Ascending aorta (tissue), 2 donors: ENCODE data around the gene LRP1B. TPM values are rescaled to one million over a fixed set of nuclear protein-coding genes. Genes with fewer than 3 reads are reported as not detected.

ENCODE experiments used
- DNase-seq, 2 donors: peaks; one replicate each; pipeline ENCODE4 v3.0.0-alpha.2; 2019; ENCODE audit warnings: low spot score in 2 of 2
- H3K27ac ChIP-seq, 2 donors: fragments of 200-600 bp; sonication (generic); one replicate each; pipeline ENCODE4 v1.5.1; 2016 to 2017; ENCODE audit warnings: mild to moderate bottlenecking in 1 of 2
- H3K27me3 ChIP-seq: fragments of 200-600 bp; sonication (generic); one replicate; pipeline ENCODE4 v1.5.1; 2017
- H3K36me3 ChIP-seq, 2 donors: fragments of 200-600 bp; sonication (generic); one replicate each; pipeline ENCODE4 v1.5.1; 2016
- H3K4me1 ChIP-seq, 2 donors: fragments of 200-600 bp; sonication (generic); one replicate each; pipeline ENCODE4 v1.5.1; 2016 to 2017; ENCODE audit warnings: mild to moderate bottlenecking in 1 of 2
- H3K4me3 ChIP-seq, 2 donors: fragments of 200-600 bp; sonication (generic); one replicate each; pipeline ENCODE4 v1.5.1; 2016 to 2017; ENCODE audit warnings: mild to moderate bottlenecking in 1 of 2
- H3K9me3 ChIP-seq, 2 donors: fragments of 200-600 bp; sonication (generic); one replicate each; pipeline ENCODE4 v1.5.1; 2016
- CTCF ChIP-seq, 3 experiments: fragments of 200-600 bp in 2 of 3; fragments of 450-650 bp in 1 of 3; sonication (generic) in 2 of 3; IDR thresholded peaks; one replicate each; pipeline ENCODE4 v1.5.1; 2016 to 2019; ENCODE audit warnings: antibody characterized with exemption in 3 of 3, mild to moderate bottlenecking in 1 of 3, moderate library complexity in 1 of 3
- intact Hi-C: fragments of 100-400 bp; cut with DNase I; formaldehyde crosslinking; loops from one replicate; pipeline ENCODE4 v1.15.1; 2023
- total RNA-seq: library from RNA; depleted of rRNA; stranded (reverse); fragments of >200 nt; gene quantifications from one replicate; pipeline ENCODE4 v1.1.0, GENCODE V29; 2016

LRP1B gene
- total RNA-seq, 1 donor from 2014 or later, result not detected

GRCh38 chr2:142112757-142113221, 18.0 kb downstream of the LRP1B start:
- Histone ChIP-seq H3K27me3 (no peaks in the 10 kb centered on the region), H3K4me1 (no peaks in the 10 kb centered on the region), H3K36me3 (no peaks in the 10 kb centered on the region), H3K27ac (no peak overlapping the region), H3K9me3 (no peaks in the 10 kb centered on the region), H3K4me3 (no peak overlapping the region)
- no peak for TF ChIP-seq CTCF (IDR thresholded peaks at IDR 0.05)
- DNase-seq, result no peak
- intact Hi-C loops, result no loop called here

DNA sequence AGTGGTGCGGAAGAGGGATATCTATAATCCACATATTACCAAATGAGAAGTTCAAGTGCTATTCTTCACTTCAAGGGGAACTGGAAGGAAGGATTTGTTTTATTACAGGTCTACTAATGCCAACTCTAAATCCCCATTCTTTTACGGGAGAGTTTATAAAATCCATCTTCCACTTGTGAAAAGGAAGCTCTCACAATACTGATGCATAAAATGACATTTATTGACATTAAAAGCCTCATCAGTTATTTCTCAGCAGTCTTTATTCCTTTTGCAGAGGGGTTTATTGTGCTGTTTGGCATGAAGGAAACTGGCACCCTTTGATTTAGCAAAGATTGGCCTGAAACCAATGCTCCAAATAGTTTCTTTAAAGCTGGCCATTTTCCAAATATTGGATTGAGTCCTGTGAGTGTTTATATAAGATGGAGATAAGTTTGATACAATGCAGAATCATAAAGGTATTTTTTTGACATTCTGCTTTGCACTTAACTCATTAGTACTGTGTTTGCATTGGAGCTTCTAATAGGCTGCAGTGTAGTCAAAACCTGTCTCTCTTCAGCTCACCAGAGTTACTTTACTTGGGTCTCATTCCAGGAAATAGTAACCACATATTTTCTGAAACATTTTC, 26.6 kb downstream of the LRP1B start:
- no peak for TF ChIP-seq CTCF (IDR thresholded peaks at IDR 0.05)
- intact Hi-C loops, result no loop called here

DNA sequence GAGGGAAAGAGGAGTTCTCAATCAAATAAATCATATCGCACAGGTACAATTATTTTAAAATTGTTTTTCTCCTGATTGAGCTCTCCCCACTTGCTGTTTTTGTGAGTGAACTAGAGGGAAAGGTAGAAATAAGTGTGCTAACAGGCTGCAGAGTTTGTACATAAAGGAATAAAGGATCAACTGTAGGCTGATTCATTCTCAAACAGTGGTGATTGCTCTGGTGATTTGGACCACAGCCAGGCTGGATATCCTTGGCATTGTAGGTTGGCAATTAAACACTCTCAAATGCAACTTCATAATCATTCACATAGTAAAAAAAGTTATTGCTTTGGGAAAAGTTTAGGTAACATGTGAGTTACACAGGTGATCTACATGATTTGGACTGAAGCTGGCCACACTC, 29.8 kb downstream of the LRP1B start:
- no peak for DNase-seq
- intact Hi-C loops, result no loop called here
- Histone ChIP-seq H3K27ac (no peak overlapping the region), H3K4me1 (no peaks in the 10 kb centered on the region), H3K9me3 (no peaks in the 10 kb centered on the region), H3K4me3 (no peak overlapping the region), H3K36me3 (no peaks in the 10 kb centered on the region), H3K27me3 (no peaks in the 10 kb centered on the region)
- no peak for TF ChIP-seq CTCF (IDR thresholded peaks at IDR 0.05)

More for the DNA sequence above, 26.6 kb downstream of the LRP1B start:
- Histone ChIP-seq H3K4me3 (no peak overlapping the region), H3K27me3 (no peaks in the 10 kb centered on the region), H3K36me3 (no peaks in the 10 kb centered on the region), H3K9me3 (no peaks in the 10 kb centered on the region), H3K27ac (no peak overlapping the region), H3K4me1 (no peaks in the 10 kb centered on the region)
- no peak for DNase-seq

DNA sequence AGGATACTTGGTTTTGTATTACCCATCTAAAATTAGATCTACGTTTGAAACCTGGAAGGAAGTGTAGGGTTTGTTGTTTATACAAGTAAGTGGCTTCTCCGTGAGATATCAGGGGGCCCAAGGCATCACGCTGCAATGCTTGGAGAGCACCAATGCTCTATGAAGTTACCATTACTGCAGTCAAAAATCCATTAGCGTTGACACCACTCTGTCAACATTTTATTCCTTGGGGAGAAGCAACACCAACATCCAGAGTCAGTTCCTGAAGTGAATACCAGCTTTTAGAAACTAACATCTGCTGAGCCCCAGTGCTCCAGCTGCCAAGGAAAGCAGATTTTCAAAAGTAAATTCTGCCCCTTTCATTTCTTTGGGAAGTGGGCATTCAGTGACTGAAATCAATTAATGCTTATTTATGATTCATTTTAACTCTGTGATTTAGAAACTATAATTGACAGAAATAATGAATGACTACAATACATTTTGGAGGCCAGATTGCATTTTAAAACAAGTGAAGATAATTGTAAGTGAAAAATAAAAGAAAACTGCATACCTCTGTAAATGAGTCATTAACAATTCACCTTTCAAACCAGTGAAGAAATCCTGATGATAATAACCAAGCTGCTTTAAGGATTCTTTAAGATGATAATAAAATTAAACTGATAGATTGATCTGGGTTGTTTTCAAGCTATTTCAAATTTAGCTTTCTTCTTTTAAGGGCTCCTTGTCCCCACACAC, 30.5 kb downstream of the LRP1B start:
- Histone ChIP-seq H3K36me3 (no peaks in the 10 kb centered on the region), H3K27me3 (no peaks in the 10 kb centered on the region), H3K27ac (no peak overlapping the region), H3K9me3 (no peaks in the 10 kb centered on the region), H3K4me3 (no peak overlapping the region), H3K4me1 (no peaks in the 10 kb centered on the region)
- intact Hi-C loops, result no loop called here
- DNase-seq, result no peak
- TF ChIP-seq CTCF (IDR thresholded peaks at IDR 0.05), result no peak

GRCh38 chr2:142097711-142098110, 33.1 kb downstream of the LRP1B start:
- Histone ChIP-seq H3K4me1 (no peaks in the 10 kb centered on the region), H3K27me3 (no peaks in the 10 kb centered on the region), H3K36me3 (no peaks in the 10 kb centered on the region), H3K27ac (no peak overlapping the region), H3K9me3 (no peaks in the 10 kb centered on the region), H3K4me3 (no peak overlapping the region)
- no peak for DNase-seq
- intact Hi-C loops, result no loop called here
- TF ChIP-seq CTCF (IDR thresholded peaks at IDR 0.05), result no peak
